Gastroesophageal sphincter (tissue), 3 donors: ENCODE measurements around the gene FBH1.

Source experiments
- CTCF ChIP-seq, 4 experiments: fragments of 200-600 bp in 2 of 4; fragments of 450-650 bp in 2 of 4; sonication (generic) in 1 of 4; IDR thresholded peaks; one replicate each; pipeline ENCODE4 v1.5.1; 2017 to 2019; ENCODE audit warnings: antibody characterized with exemption in 4 of 4, mild to moderate bottlenecking in 2 of 4, moderate library complexity in 2 of 4
- EP300 ChIP-seq: sonication (generic); formaldehyde crosslinking; IDR thresholded peaks from one replicate; pipeline ENCODE4 v1.6.1; 2017; ENCODE audit warnings: antibody characterized with exemption, mild to moderate bottlenecking
- POLR2A ChIP-seq, 2 donors: fragments of 450-650 bp; IDR thresholded peaks; one replicate each; pipeline ENCODE4 v1.6.1; 2017; ENCODE audit warnings: antibody characterized with exemption in 2 of 2, mild to moderate bottlenecking in 2 of 2, moderate library complexity in 1 of 2

GRCh38 chr10:5902511-5903274 is 12.7 kb downstream of the FBH1 start:
- no peak for TF ChIP-seq CTCF (IDR thresholded peaks at IDR 0.05)
- no peak for TF ChIP-seq POLR2A (IDR thresholded peaks at IDR 0.05)
- TF ChIP-seq EP300: no peak
